PFSK-1 (cell line): ENCODE data around the gene MED10.

Experiments
- POLR2AphosphoS5 ChIP-seq: IDR thresholded peaks from 2 replicates; pipeline ENCODE4 v1.6.1; 2012; ENCODE audit warnings: low read depth, mild to moderate bottlenecking, control low read depth, low read length, moderate library complexity
- SIN3A ChIP-seq: IDR thresholded peaks from 2 replicates; pipeline ENCODE4 v1.6.1; 2012; ENCODE audit warnings: mild to moderate bottlenecking, low read length, moderate library complexity, borderline replicate concordance; ENCODE audit not compliant: insufficient read depth
- TAF1 ChIP-seq: IDR thresholded peaks from 2 replicates; pipeline ENCODE4 v1.6.1; 2012; ENCODE audit warnings: low read length, control low read depth, borderline replicate concordance; ENCODE audit not compliant: insufficient read depth

DNA sequence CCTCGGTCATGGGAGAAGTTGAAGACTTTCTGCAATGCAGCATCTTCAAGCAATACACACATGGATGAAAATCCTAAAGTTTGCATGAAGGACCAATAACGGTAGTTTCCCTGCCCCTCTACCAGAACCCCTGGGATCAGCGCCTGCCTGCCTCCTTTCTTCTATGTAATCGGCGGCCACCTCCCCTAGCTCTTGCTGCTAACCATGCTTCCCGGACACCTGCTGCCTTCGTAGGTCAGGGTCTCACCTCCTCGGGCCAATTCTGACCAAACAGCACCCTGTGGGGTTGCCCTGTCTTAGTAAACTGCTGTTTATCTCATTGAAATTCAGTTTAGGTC, 388 bp upstream of the MED10 start:
- 0 out of 2 replicates have a peak, but pooled peaks have one; percentile 56 for TF ChIP-seq TAF1
- no peak for TF ChIP-seq SIN3A
- TF ChIP-seq POLR2AphosphoS5: no peak
